Right ventricle myocardium superior (tissue), 1 donor: Measurements from ENCODE around the gene PHACTR3. TPM values are rescaled to one million over a fixed set of nuclear protein-coding genes. Genes with fewer than 3 reads are reported as not detected.

Experiments
- ATAC-seq: fragments of 200-7000 bp; cut with Tn5 transposase; one replicate; pipeline ENCODE4 v1.9.1; 2020; ENCODE audit warnings: mild to moderate bottlenecking; ENCODE audit not compliant: poor library complexity
- DNase-seq: peaks from one replicate; pipeline ENCODE4 v3.0.0-alpha.2; 2020
- intact Hi-C: fragments of 100-400 bp; cut with DNase I; formaldehyde crosslinking; loops from one replicate; pipeline ENCODE4 v1.11.2; 2022
- total RNA-seq: library from RNA; stranded (reverse); fragmentation: NEBNext Ultra II Directional; extraction: Animal tissue kit (Norgen Biotek cat#: 25700); gene quantifications from one replicate; pipeline ENCODE4 v1.2.1, GENCODE V29; 2021
- donor health status: DM: no; HTN: yes; CAD: no; lungs with severe emphysema.

PHACTR3 gene
- total RNA-seq, 1 donor from 2014 or later = 10.0 TPM

- ATAC-seq = peak; percentile 57
- intact Hi-C loops = no loop called here
Observed at GRCh38 chr20:59676126-59676850, 71.9 kb downstream of the PHACTR3 start.

DNA sequence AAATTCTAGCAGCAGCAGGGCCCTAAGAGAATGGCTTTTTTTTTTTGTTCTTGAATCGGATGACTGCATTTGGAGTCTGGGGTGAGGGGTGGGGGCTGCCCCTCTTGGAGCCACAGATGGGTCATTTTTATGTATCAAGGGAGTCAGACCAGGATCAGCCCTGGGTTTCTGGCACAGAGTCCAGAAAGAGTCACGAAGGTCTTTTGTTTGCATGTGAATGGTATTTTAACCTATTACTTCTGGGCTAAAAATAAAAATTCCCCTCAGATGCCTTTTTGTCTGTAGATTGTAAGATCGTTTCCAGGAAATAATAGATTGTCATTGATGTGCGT, 72.5 kb downstream of the PHACTR3 start:
- DNase-seq = no peak
- intact Hi-C loops = no loop called here
- peak; percentile 14 for ATAC-seq

More at GRCh38 chr20:59676126-59676850, 71.9 kb downstream of the PHACTR3 start:
- DNase-seq = peak; percentile 50

DNA sequence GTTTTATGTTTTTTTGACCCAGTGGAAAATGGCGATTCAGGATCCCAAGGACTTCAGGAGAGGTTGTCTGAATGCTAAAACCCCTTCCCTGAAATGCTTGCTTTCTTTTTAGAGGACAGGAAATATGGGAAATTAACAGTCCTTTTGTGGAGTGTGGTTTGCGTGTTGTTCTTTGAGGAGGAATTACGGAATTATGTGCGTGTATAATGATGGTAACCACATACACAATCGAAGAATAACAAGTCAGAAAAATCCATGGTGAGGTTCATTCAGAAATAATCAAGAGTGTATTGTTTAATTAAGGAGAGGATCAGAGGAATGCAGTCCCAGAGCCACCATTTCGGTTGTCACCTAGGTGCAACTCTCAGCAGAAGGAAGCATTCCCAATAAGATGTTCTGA, 73.2 kb downstream of the PHACTR3 start:
- DNase-seq = no peak
- no peak for ATAC-seq
- intact Hi-C loops = no loop called here

GRCh38 chr20:59678288-59678687, 73.9 kb downstream of the PHACTR3 start:
- DNase-seq (no peak), ATAC-seq (no peak)
- intact Hi-C loops = no loop called here

GRCh38 chr20:59678951-59679350, 74.6 kb downstream of the PHACTR3 start:
- intact Hi-C loops = no loop called here
- DNase-seq = no peak

DNA sequence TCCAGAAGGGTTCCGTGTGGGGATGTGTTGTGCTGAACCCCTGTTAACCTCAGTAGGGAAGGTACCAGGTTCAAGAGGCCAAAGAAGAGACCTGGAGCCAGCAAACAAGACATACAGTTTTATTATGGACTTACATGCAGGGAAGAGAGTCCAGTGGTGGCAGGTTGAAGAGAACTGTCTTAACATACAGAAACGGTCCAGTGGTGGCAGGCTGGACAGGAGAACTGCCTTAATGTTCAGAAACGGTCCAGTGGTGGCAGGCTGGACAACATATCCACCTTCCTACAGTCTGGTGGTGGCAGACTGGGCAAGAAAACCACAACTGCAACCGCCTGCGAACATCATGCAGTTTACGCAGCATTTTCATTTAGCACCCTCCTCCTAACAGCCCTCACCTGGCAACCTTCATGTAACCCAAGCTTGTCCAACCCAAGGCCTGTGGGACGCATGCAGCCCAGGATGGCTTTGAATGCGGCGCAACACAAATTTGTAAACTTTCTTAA, 75.9 kb downstream of the PHACTR3 start:
- intact Hi-C loops = no loop called here
- no peak for ATAC-seq
- DNase-seq = no peak

More at GRCh38 chr20:59678951-59679350, 74.6 kb downstream of the PHACTR3 start:
- no peak for ATAC-seq

DNA sequence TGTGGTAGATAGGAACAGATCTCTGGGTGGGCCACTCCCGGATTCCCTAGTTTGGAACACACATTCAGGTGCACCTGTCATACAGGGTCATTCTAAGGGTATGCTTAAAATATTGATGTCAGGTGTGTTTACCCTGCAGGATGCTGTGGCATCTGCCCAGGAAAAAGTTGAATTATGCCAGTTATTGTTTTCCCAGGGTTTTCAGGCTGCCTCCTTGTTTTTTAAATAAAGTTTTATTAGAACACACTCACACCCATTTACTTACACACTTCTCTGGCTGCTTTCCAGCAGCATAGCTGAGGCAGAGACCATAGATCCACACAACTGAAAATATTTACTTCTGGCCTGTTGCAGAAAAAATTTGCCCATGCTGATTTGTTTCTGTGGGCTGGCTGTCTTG, 76.5 kb downstream of the PHACTR3 start:
- intact Hi-C loops = no loop called here
- ATAC-seq (no peak), DNase-seq (no peak)

DNA sequence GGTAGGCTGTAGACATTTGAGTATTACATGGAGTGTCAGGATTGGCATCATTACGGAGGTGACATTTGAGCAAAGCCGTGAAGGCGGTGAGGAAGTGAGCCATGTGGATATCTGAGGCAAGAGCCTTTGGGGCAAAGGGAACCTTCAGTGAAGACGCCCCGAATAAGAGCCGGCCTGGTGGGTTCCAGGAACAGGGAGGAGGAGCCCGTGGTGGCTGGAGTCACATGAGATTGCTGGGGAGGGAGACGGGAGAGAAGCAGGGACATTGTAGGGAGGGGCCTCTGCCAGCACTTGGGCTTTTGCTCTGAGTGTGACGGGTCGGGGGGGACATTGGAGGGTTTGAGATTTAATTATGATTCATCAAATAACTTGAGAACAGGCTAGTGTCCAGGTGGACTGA, 78.3 kb downstream of the PHACTR3 start:
- ATAC-seq (no peak), DNase-seq (no peak)
- intact Hi-C loops = no loop called here

- intact Hi-C loops = no loop called here
- no peak for DNase-seq
- ATAC-seq = no peak
Observed at GRCh38 chr20:59683181-59683580, 78.8 kb downstream of the PHACTR3 start.

GRCh38 chr20:59684685-59685242, 80.4 kb downstream of the PHACTR3 start:
- intact Hi-C loops = no loop called here
- ATAC-seq (no peak), DNase-seq (no peak)

- intact Hi-C loops = no loop called here
- no peak for ATAC-seq
- DNase-seq = no peak
Observed at GRCh38 chr20:59686404-59687346, 82.3 kb downstream of the PHACTR3 start.

DNA sequence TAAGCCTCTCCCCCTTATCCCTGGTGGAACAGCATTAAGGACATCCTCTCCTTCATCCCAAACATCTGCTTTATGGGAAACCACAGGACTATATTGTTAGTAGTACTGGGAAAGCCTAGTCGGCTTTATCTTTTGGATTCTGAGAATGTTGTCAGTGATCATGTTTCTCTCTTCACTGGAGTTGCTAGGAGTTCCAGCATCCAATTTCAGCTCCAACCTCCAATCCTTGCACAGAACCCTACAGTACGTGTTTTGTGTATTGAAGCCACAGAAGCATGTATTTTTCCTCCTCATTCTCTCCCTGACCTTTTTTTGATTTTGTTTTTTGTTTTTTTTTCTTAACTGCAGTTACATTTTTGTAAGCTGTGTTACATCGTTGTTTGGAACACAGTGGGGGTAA, 84.0 kb downstream of the PHACTR3 start:
- ATAC-seq (no peak), DNase-seq (no peak)
- intact Hi-C loops = no loop called here

GRCh38 chr20:59688999-59689398, 84.7 kb downstream of the PHACTR3 start:
- ATAC-seq (peak; percentile 65), DNase-seq (no peak)
- intact Hi-C loops = no loop called here

- intact Hi-C loops = no loop called here
Observed at GRCh38 chr20:59690101-59690500, 85.8 kb downstream of the PHACTR3 start.

GRCh38 chr20:59690976-59691375, 86.6 kb downstream of the PHACTR3 start:
- DNase-seq (no peak), ATAC-seq (no peak)
- intact Hi-C loops = no loop called here

More at GRCh38 chr20:59690101-59690500, 85.8 kb downstream of the PHACTR3 start:
- DNase-seq (no peak), ATAC-seq (no peak)

DNA sequence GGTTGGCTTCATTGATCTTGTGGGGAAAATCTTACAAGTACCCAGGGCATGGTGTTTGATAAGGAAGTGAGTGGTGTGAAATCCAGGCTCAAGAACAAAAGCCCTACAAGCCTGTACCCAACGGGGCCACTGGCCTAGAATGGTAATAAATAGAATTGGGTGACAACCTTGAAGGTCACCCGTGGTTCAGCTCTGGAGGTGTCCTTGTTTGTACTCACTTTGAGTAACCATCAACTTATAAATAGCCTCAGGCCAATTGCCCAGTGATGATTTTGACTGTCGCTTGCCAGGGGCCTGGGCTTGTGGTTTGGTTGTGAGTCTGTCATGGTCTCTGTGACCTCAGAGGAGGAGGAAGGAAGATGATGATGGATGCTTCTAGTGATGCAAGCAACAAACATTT, 87.8 kb downstream of the PHACTR3 start:
- intact Hi-C loops = no loop called here
- DNase-seq (no peak), ATAC-seq (peak; percentile 84)

DNA sequence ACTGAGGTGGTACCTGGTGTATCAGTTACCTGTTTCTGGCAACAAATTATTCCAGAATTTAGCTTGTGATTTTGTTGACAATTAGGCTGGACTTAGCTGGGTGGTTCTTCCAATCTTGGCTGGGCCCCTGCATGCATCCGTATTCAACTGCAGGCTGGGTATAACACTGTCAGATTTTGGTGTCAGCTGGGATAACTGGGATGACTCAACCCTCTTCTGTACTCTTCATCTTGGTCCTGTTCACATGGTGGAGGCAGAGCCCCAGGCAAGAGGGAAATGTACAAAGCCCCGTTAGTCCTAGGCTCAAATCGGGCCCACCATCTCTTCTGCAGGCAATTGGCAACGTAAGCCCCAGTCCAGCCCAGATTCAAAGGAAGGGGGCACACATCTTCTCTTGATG, 89.2 kb downstream of the PHACTR3 start:
- ATAC-seq = no peak
- DNase-seq = no peak
- intact Hi-C loops = no loop called here

DNA sequence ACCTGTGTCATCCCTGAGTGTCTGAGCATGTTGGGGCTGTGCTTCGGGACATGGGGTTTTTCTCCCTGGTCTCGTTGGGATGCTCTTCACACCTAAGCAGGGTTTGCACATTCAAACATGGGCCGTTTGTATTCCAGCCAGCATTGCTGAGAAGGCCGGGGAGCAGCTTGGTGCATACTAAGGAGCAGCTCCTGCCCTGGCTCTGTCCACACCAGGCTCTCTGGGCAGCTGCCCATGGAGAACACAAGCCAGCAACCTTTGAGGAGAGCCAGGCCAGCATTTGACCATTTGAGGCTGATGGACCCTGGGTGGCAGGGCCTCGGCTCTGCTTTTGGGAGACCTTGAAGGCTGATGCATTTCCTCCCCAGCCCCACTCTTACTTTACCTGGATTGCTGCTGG, 92.1 kb downstream of the PHACTR3 start:
- DNase-seq (no peak), ATAC-seq (no peak)
- intact Hi-C loops = no loop called here

- DNase-seq = no peak
- intact Hi-C loops = no loop called here
- ATAC-seq = no peak
Observed at GRCh38 chr20:59697068-59697467, 92.7 kb downstream of the PHACTR3 start.
